Heart right ventricle (tissue), 16 donors: ENCODE measurements around the gene CCL11. TPM values are rescaled to one million over a fixed set of nuclear protein-coding genes. Genes with fewer than 3 reads are reported as not detected.
A peak's percentile ranks its signal among the peaks of the same experiment; 100 is the strongest.

Experiments used
- ATAC-seq, 8 donors: fragments of 200-7000 bp; cut with Tn5 transposase; one replicate each; pipeline ENCODE4 v1.9.1; 2020; ENCODE audit warnings: mild to moderate bottlenecking in 8 of 8, moderate library complexity in 8 of 8, moderate number of reproducible peaks in 1 of 8
- DNase-seq, 2 donors: peaks; one replicate each; pipeline ENCODE4 v3.0.0-alpha.2; 2020
- H3K27ac ChIP-seq, 10 donors: fragments of 200-600 bp; sonication (generic) in 2 of 10; one replicate each; pipeline versions ENCODE4 v1.5.0 to v1.8.0; 2020 to 2022; ENCODE audit warnings: mild to moderate bottlenecking in 3 of 10
- H3K27me3 ChIP-seq, 7 donors: fragments of 200-600 bp; one replicate each; pipeline ENCODE4 v1.8.0; 2021 to 2022; ENCODE audit warnings: mild to moderate bottlenecking in 2 of 7
- H3K36me3 ChIP-seq, 9 donors: fragments of 200-600 bp; sonication (generic) in 1 of 9; one replicate each; pipeline versions ENCODE4 v1.5.0 to v1.8.0; 2020 to 2022; ENCODE audit warnings: mild to moderate bottlenecking in 2 of 9
- H3K4me1 ChIP-seq, 9 donors: fragments of 200-600 bp; sonication (generic) in 1 of 9; one replicate each; pipeline versions ENCODE4 v1.5.0 to v1.8.0; 2020 to 2022; ENCODE audit warnings: mild to moderate bottlenecking in 4 of 9
- H3K4me3 ChIP-seq, 10 donors: fragments of 200-600 bp; sonication (generic) in 2 of 10; one replicate each; pipeline versions ENCODE4 v1.5.0 to v1.8.0; 2020 to 2022; ENCODE audit warnings: mild to moderate bottlenecking in 7 of 10, moderate library complexity in 2 of 10
- H3K9me3 ChIP-seq, 11 donors: fragments of 200-600 bp in 10 of 11; sonication (generic) in 2 of 11; one replicate each; pipeline versions ENCODE4 v1.5.0 to v1.8.0; 2013 to 2022; ENCODE audit warnings: mild to moderate bottlenecking in 2 of 11, control low read depth in 1 of 11, moderate library complexity in 1 of 11
- WGBS, 2 donors: extraction: QIAGEN DNeasy Blood & Tissue Kit; methylation state at CpG; one replicate each; pipeline ENCODE4 v1.1.7; 2013; ENCODE audit warnings: inconsistent platforms in 1 of 2; 5-methylcytosine and 5-hydroxymethylcytosine counted together
- intact Hi-C, 10 donors: fragments of 100-400 bp; cut with DNase I; formaldehyde crosslinking; loops; one replicate each; pipeline versions ENCODE4 v1.11.1 to v1.14.2; 2022
- polyA plus RNA-seq, 2 donors: library from polyadenylated mRNA; stranded (reverse); fragments of 200-250 nt; gene quantifications; one replicate each; pipeline ENCODE4 v1.2.3, GENCODE V29; 2013
- total RNA-seq, 10 donors: library from RNA; stranded (reverse); fragmentation: NEBNext Ultra II Directional in 3 of 10; extraction: Animal tissue kit (Norgen Biotek cat#: 25700) in 3 of 10; gene quantifications; one replicate each; pipeline versions ENCODE4 v1.2.1 to v1.2.4, GENCODE V29; 2021 to 2023
- TF ChIP-seq, protein P1 (sequence below), 9 donors: fragments of 200-600 bp; sonication (generic) in 2 of 9; IDR thresholded peaks; one replicate each; pipeline versions ENCODE4 v1.5.0 to v1.8.0; 2021 to 2022; ENCODE audit warnings: antibody characterized with exemption in 9 of 9, mild to moderate bottlenecking in 5 of 9, moderate library complexity in 1 of 9
- donor health status: Arrhythmogenic right ventricular cardiomyopathy.
- donor health status: ischemic (EF 13 %, LVEDD 7.1; RV severe dilation, severe dysfunction).
- donor health status: healthy with polysubstance abuse.
- donor health status: DM: no; HTN: yes; CAD: no.
- donor health status: DM: no; HTN: no; CAD: no.
- donor health status: ischemic (EF 25% LVEDD 6.9; RV normal size, moderate dysfunction).
- donor health status: ischemic (EF 25% LVEDD 5.7; RV mildly dilated, moderate dysfunction).
- donor health status: healthy.
- donor health status: DM: yes; HTN: yes; CAD: no.
- donor health status: Ischemic cardiomyopathy.
- donor health status: ischemic (EF 35%, LVEDD 5.7; RV mildly dilated, moderate dysfunction).
- donor health status: nonischemic (EF 11% LVEDD 7.7; RV severe dilation, severe dysfunction).
- donor health status: DM: yes; HTN: yes; CAD: no.
- donor health status: PGD.
- donor health status: ischemic (EF 29% LVEDD 5.4; RV normal size, mild dysfunction).
- donor health status: nonischemic (EF 23%, LVEDD 6.1; RV moderate dilation, normal function).

CCL11 gene
- total and polyA plus RNA-seq, 12 donors = 0.46 to 31.2 (median 1.4) TPM

DNA sequence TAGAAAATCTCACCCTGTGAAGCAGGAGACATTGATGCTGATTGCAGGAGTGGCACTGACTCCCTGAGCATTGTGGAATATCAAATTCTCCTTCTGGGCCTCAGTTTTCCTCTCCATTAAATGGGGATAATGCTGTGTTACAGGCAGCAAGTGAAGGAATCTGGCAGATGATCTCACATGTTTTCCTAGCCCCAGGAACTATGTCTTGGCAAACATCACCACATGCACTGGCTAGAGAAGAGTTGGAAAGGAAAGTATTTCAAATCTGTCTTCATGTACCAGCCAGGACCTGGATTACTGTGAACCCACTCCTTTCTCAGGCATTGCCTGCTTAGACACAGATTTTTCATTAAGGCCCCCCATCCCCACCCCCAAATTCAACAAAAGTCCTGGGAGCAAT is 20.1 kb downstream of the CCL11 start:
- Histone ChIP-seq H3K4me1 (peaks cover 0 to 69% (median 39%) of the 10 kb centered on the region in 9 donors), H3K4me3 (no peak overlapping the region), H3K27ac (no peak overlapping the region), H3K9me3 (no peaks in the 10 kb centered on the region), H3K27me3 (no peaks in the 10 kb centered on the region), H3K36me3 (no peaks in the 10 kb centered on the region)
- DNase-seq = no peak
- ATAC-seq = no peak
- TF ChIP-seq, protein P1, sequence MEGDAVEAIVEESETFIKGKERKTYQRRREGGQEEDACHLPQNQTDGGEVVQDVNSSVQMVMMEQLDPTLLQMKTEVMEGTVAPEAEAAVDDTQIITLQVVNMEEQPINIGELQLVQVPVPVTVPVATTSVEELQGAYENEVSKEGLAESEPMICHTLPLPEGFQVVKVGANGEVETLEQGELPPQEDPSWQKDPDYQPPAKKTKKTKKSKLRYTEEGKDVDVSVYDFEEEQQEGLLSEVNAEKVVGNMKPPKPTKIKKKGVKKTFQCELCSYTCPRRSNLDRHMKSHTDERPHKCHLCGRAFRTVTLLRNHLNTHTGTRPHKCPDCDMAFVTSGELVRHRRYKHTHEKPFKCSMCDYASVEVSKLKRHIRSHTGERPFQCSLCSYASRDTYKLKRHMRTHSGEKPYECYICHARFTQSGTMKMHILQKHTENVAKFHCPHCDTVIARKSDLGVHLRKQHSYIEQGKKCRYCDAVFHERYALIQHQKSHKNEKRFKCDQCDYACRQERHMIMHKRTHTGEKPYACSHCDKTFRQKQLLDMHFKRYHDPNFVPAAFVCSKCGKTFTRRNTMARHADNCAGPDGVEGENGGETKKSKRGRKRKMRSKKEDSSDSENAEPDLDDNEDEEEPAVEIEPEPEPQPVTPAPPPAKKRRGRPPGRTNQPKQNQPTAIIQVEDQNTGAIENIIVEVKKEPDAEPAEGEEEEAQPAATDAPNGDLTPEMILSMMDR (IDR thresholded peaks at IDR 0.05) = no peak
- intact Hi-C loops = loop anchor here (1.0 to 5.0 kb wide), 8 partner anchors 52 to 106 kb away; partner anchors contain the start of genes CCL1 (in 2 of the 10) and CCL13 (in 1 of the 10)

DNA sequence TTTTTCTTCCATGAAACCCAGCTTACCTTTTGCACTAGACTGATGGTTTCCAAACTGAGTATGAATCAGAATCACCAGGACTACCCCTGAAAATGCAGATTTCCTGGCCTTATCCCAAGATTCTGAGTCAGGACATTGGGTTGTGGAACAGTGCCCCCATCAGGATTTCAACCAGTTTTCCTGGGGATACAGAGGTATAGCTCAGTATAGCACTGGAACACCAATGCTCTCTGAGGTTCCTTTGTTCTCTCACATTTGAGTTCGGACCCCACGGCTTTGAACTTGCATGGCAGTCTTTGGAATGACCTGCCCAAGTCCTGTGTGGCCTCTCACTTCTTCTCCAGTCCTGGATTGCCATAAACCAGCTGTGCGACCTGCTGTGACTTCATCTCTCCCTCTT is 20.9 kb downstream of the CCL11 start:
- peak overlapping the region in 5 of 10 donors; percentile 2 to 69 (median 30) for H3K27ac ChIP-seq

DNA sequence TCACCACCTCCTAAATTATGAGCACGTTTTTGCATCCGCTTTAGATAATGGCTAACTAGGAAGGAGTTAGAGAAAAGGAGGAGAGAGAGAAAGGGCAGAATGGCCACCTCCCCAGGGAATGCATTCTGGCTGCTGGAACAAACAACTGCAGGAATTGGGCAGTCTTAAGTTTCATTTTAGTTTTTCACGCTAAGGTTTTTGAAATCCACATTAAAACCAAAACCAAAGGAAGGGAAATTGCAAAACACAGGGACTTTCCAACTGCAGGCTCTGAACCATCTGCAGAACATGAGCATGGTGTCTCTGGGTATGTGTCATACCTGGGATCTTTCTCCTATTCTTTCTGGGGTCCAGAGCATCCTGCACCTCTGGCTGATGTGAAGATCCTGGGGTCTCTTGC is 21.6 kb downstream of the CCL11 start:
- TF ChIP-seq, protein P1 (IDR thresholded peaks at IDR 0.05) = no peak
- DNase-seq = peak; percentile 24 to 34
- Histone ChIP-seq H3K36me3 (no peaks in the 10 kb centered on the region), H3K27ac (peak overlapping the region in 5 of 10 donors; percentile 2 to 69 (median 39)), H3K9me3 (no peaks in the 10 kb centered on the region), H3K4me3 (no peak overlapping the region), H3K27me3 (peaks cover 0 to 5% (median 0%) of the 10 kb centered on the region in 7 donors), H3K4me1 (peaks cover 0 to 61% (median 30%) of the 10 kb centered on the region in 9 donors)
- peak in 5 of 8 donors; percentile 39 to 49 (median 46) for ATAC-seq
- intact Hi-C loops = loop anchor here in 9 of 10 donors (1.0 to 5.0 kb wide), 7 partner anchors 50 to 106 kb away; partner anchors contain the start of genes CCL1 (in 2 of the 9) and CCL13 (in 1 of the 9)
- WGBS, 2 donors = 31 to 36% methylated on average over 3 of the region's 3 CpGs

More for the DNA sequence above, 20.9 kb downstream of the CCL11 start:
- DNase-seq = peak in 1 of 2 donors; percentile 48
- Histone ChIP-seq H3K36me3 (no peaks in the 10 kb centered on the region), H3K27me3 (peaks cover 0 to 5% (median 0%) of the 10 kb centered on the region in 7 donors), H3K4me3 (no peak overlapping the region), H3K4me1 (peaks cover 0 to 64% (median 32%) of the 10 kb centered on the region in 9 donors), H3K9me3 (no peaks in the 10 kb centered on the region)
- peak; percentile 68 to 86 (median 80) for ATAC-seq
- intact Hi-C loops = loop anchor here (1.0 to 5.0 kb wide), 8 partner anchors 51 to 107 kb away; partner anchors contain the start of genes CCL1 (in 2 of the 10) and CCL13 (in 1 of the 10)
- TF ChIP-seq, protein P1 (IDR thresholded peaks at IDR 0.05) = peak in 8 of 9 donors; percentile 45 to 69 (median 55)
- 63 to 64% methylated on average over 3 of the region's 3 CpGs for WGBS, 2 donors

DNA sequence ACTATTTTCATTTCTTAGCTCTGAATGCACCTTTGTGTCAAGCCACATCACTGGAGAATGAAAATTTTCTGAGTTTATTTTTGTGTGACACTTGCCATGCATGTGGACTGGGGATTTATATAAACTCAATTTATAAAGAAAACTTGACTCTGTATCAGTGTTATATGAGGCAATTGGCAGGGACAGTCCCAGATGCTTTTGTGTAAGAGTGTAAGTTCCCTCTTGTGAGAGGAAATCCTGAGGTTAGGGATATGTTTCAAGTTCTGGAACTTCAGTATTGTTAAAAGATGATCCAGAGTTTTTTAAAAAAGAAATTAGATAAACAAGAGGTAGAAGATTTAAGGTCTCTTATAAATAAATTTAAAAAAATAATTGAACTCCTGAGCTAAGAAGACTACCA is 22.8 kb downstream of the CCL11 start:
- Histone ChIP-seq H3K27ac (peak overlapping the region in 1 of 10 donors; percentile 57), H3K27me3 (peaks cover 0 to 5% (median 0%) of the 10 kb centered on the region in 7 donors), H3K9me3 (no peaks in the 10 kb centered on the region), H3K36me3 (no peaks in the 10 kb centered on the region), H3K4me3 (no peak overlapping the region), H3K4me1 (peaks cover 0 to 59% (median 38%) of the 10 kb centered on the region in 9 donors)
- TF ChIP-seq, protein P1 (IDR thresholded peaks at IDR 0.05) = no peak
- intact Hi-C loops = loop anchor here in 6 of 10 donors (5.0 kb wide), 4 partner anchors 49 to 106 kb away; partner anchors contain the start of genes CCL1 (in 2 of the 6) and CCL13 (in 1 of the 6)
- no peak for DNase-seq
- no peak for ATAC-seq
